Fibroblast of villous mesenchyme (primary cell): ENCODE data around the gene RNF126. TPM values are rescaled to one million over a fixed set of nuclear protein-coding genes. Genes with fewer than 3 reads are reported as not detected.

Experiments
- DNase-seq: peaks from one replicate; pipeline ENCODE4 v3.0.0-alpha.2; 2010; ENCODE audit warnings: low read depth
- H3K4me3 ChIP-seq: 2 replicates; pipeline ENCODE4 v1.5.1; 2011; ENCODE audit warnings: low read depth, mild to moderate bottlenecking, low read length
- CTCF ChIP-seq: IDR thresholded peaks from 2 replicates; pipeline ENCODE4 v1.5.1; 2012; ENCODE audit warnings: low read depth, mild to moderate bottlenecking, low read length; ENCODE audit not compliant: insufficient read depth
- total RNA-seq: library from RNA; depleted of rRNA; stranded (reverse); fragments of >200 nt; gene quantifications from 2 replicates; pipeline ENCODE4 v1.2.3, GENCODE V29; 2012

The RNF126 gene
- total RNA-seq, 1 donor: 30.7 TPM

- H3K4me3 ChIP-seq: no peak overlapping the region
- DNase-seq: no peak
- no peak for TF ChIP-seq CTCF
Measured at GRCh38 chr19:690203-690602, 27.2 kb upstream of the RNF126 start.

- no peak for DNase-seq
- H3K4me3 ChIP-seq: no peak overlapping the region
- no peak for TF ChIP-seq CTCF
Measured at GRCh38 chr19:688992-689391, 26.0 kb upstream of the RNF126 start.

DNA sequence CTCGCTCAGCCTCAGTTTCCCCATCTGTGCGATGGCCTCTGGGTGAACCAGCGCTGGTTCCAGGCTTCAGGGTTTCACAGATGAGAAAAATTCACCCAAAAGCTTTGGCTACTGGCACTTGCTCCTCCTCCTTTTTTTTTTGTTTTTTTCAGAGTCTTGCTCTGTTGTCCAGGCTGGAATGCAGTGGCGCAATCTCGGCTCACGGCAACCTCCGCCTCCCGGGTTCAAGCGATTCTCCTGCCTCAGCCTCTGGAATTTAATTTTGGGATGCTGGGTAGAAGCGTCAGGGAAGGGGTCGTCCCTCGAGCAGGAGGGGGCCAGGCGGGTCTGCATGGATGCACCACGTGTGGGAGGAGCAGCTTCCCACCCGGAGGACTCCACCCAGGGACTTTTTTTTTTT lies 25.2 kb upstream of the RNF126 start:
- H3K4me3 ChIP-seq: no peak overlapping the region
- DNase-seq: no peak
- no peak for TF ChIP-seq CTCF

GRCh38 chr19:687569-688166 lies 24.7 kb upstream of the RNF126 start:
- no peak overlapping the region for H3K4me3 ChIP-seq
- no peak for TF ChIP-seq CTCF
- DNase-seq: no peak

DNA sequence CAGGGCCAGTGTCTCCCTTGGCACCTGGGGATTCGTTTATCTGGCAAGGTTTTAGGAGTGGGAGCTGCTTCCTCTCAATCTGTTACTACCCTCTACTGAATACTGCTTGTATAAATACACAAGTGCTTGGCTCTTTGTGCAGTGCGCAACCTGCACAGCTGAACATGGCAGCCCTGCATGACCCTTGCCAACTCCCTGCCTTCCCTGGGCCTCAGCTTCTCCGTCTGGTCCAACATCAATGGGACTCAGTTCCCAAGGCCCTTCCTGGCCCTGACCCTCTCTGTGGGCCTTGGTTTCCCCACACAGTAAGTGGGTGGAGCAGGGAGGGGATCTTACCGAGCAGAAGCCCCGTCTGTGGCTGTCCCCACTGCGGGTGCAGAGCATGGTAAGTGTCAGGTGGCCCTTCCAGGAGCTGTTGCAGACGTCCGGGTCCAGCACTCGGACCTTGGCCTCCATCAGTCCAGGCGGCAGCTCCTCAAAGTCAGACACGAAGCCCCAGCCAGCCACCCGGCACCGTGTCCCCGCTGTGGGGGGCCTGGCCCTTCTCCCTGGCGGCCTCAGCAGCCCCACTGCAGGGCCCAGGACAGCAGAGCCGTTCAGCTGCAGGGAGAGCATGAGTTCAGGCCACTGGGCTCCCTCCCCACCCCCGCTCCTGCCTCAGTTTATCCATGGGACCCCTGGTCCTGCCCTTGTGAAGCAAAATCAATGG lies 23.7 kb upstream of the RNF126 start:
- DNase-seq: no peak
- no peak overlapping the region for H3K4me3 ChIP-seq
- no peak for TF ChIP-seq CTCF

DNA sequence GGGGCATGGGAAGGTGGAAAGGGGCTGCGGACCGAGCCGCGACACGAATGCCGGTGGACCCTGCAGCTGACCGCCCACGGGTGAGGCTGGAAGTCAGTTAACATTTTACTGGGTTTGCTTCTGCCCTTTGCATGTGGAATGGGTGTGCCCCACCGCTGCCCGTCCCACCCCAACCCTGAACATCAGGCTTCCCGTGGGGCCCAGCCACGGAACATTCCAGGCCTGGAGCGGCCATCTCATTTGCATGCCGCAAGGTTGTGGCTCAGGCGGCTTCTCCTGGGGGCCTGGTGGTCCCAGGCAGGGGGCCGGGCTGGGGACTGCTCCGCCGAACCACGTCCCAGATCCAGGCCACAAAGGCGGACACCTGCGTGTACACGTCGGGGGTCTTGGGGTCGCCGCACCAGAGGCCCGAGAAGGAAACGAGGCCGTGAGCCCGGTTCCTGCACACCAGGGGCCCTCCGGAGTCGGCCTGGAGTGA lies 22.5 kb upstream of the RNF126 start:
- DNase-seq: no peak
- no peak overlapping the region for H3K4me3 ChIP-seq
- TF ChIP-seq CTCF: no peak
